Measurements from ENCODE around the gene IL23R.

Gene IL23R

DNA sequence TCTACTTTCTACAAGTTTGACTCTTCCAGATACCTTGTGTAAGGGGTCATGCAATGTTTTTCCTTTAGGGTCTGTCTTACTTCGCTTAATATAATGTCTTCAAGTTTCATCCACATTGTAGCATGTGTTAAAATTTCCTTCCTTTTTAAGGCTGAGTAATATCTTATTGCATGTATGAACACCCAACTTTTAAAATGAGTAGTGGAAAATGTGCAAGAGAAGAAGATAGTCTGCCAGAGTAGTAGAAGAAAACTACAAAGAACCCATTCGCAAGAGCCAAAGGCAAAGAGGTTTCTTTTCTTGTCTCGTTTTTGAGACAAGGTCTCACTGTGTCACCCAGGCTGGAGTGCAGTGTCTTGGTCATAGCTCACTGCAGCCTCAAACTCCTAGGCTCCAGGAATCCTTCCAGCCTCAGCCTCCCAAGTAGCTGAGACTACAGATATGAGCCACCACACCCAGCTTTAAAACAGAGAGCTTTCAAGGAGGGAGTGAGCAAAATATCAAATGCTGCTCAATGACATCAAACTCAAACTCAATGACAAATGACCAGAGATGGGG, 9.4 kb downstream of the IL23R start:
- no peak overlapping the region for H3K9ac ChIP-seq (ENCODE audit: low read length)
- no peaks in the 10 kb centered on the region for H3K27me3 ChIP-seq (ENCODE audit: control insufficient read depth, insufficient read depth, low read length)
- H3K36me3 ChIP-seq (ENCODE audit: control insufficient read depth, low read depth, low read length) = no peaks in the 10 kb centered on the region
- H3K4me3 ChIP-seq (ENCODE audit: low read length) = no peak overlapping the region
- H3K27ac ChIP-seq (ENCODE audit: low read length) = no peak overlapping the region
- H3K4me1 ChIP-seq (ENCODE audit: control insufficient read depth, low read depth, low read length) = no peaks in the 10 kb centered on the region
- no peaks in the 10 kb centered on the region for H3K9me3 ChIP-seq (ENCODE audit: control insufficient read depth, low read depth, low read length)

- no peaks in the 10 kb centered on the region for H3K27me3 ChIP-seq (ENCODE audit: control insufficient read depth, insufficient read depth, low read length)
- no peak overlapping the region for H3K4me3 ChIP-seq (ENCODE audit: low read length)
- no peaks in the 10 kb centered on the region for H3K4me1 ChIP-seq (ENCODE audit: control insufficient read depth, low read depth, low read length)
- no peak overlapping the region for H3K9ac ChIP-seq (ENCODE audit: low read length)
- H3K27ac ChIP-seq (ENCODE audit: low read length) = no peak overlapping the region
- H3K9me3 ChIP-seq (ENCODE audit: control insufficient read depth, low read depth, low read length) = peaks cover 5% of the 10 kb centered on the region
- H3K36me3 ChIP-seq (ENCODE audit: control insufficient read depth, low read depth, low read length) = no peaks in the 10 kb centered on the region
Measured at GRCh38 chr1:67184838-67185421, 18.7 kb downstream of the IL23R start.

- Histone ChIP-seq H3K4me3 (ENCODE audit: low read length) (no peak overlapping the region), H3K4me1 (ENCODE audit: control insufficient read depth, low read depth, low read length) (no peaks in the 10 kb centered on the region), H3K36me3 (ENCODE audit: control insufficient read depth, low read depth, low read length) (no peaks in the 10 kb centered on the region), H3K27me3 (ENCODE audit: control insufficient read depth, insufficient read depth, low read length) (no peaks in the 10 kb centered on the region), H3K9ac (ENCODE audit: low read length) (no peak overlapping the region), H3K27ac (ENCODE audit: low read length) (no peak overlapping the region), H3K9me3 (ENCODE audit: control insufficient read depth, low read depth, low read length) (no peaks in the 10 kb centered on the region)
Measured at GRCh38 chr1:67188137-67188536, 21.9 kb downstream of the IL23R start.

GRCh38 chr1:67189953-67190352, 23.7 kb downstream of the IL23R start:
- Histone ChIP-seq H3K4me3 (ENCODE audit: low read length) (no peak overlapping the region), H3K9me3 (ENCODE audit: control insufficient read depth, low read depth, low read length) (no peaks in the 10 kb centered on the region), H3K27ac (ENCODE audit: low read length) (no peak overlapping the region), H3K27me3 (ENCODE audit: control insufficient read depth, insufficient read depth, low read length) (no peaks in the 10 kb centered on the region), H3K36me3 (ENCODE audit: control insufficient read depth, low read depth, low read length) (no peaks in the 10 kb centered on the region), H3K4me1 (ENCODE audit: control insufficient read depth, low read depth, low read length) (no peaks in the 10 kb centered on the region), H3K9ac (ENCODE audit: low read length) (no peak overlapping the region)

DNA sequence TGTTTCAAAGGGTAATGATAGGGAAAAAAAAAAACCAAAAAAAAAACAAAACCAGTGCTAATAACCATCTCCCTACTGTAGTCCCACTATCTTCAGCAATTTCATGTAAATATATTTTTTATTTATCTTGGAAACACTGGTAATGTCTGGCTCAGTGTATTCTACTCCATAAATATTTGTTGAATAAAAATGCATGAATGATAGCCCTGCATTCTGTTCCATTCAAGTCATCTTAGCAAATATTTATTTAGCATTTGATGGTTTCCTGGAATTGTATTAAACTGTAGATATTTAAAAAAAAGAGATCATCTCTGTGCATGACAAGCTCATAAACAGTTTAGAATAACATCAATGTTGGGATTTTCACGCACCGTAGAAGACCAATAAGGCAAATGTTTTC, 24.2 kb downstream of the IL23R start:
- Histone ChIP-seq H3K9me3 (ENCODE audit: control insufficient read depth, low read depth, low read length) (no peaks in the 10 kb centered on the region), H3K4me1 (ENCODE audit: control insufficient read depth, low read depth, low read length) (no peaks in the 10 kb centered on the region), H3K27me3 (ENCODE audit: control insufficient read depth, insufficient read depth, low read length) (no peaks in the 10 kb centered on the region), H3K36me3 (ENCODE audit: control insufficient read depth, low read depth, low read length) (no peaks in the 10 kb centered on the region), H3K4me3 (ENCODE audit: low read length) (no peak overlapping the region), H3K9ac (ENCODE audit: low read length) (no peak overlapping the region), H3K27ac (ENCODE audit: low read length) (no peak overlapping the region)

DNA sequence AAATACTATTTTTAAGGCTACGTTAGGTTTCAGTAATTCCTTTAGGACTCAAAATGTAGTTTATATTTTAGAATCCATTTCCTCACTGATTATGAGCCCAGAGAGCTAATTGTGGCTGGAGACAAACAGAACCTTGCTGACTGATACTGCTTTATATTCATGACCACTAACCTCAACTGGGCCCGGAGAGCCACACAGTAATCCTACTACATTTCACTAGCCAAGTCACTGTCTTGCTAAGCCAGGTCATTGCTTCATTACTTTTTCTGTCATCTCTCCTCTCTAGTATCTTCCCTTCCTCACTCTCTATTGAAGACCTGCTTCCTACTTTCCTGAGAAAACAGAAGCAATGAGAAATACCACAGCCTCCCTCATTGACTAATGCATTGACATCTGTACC, 24.7 kb downstream of the IL23R start:
- Histone ChIP-seq H3K4me3 (ENCODE audit: low read length) (no peak overlapping the region), H3K27ac (ENCODE audit: low read length) (no peak overlapping the region), H3K4me1 (ENCODE audit: control insufficient read depth, low read depth, low read length) (no peaks in the 10 kb centered on the region), H3K9me3 (ENCODE audit: control insufficient read depth, low read depth, low read length) (no peaks in the 10 kb centered on the region), H3K27me3 (ENCODE audit: control insufficient read depth, insufficient read depth, low read length) (no peaks in the 10 kb centered on the region), H3K9ac (ENCODE audit: low read length) (no peak overlapping the region), H3K36me3 (ENCODE audit: control insufficient read depth, low read depth, low read length) (no peaks in the 10 kb centered on the region)

GRCh38 chr1:67191668-67192520, 25.6 kb downstream of the IL23R start:
- H3K27me3 ChIP-seq (ENCODE audit: control insufficient read depth, insufficient read depth, low read length) = no peaks in the 10 kb centered on the region
- no peak overlapping the region for H3K4me3 ChIP-seq (ENCODE audit: low read length)
- H3K36me3 ChIP-seq (ENCODE audit: control insufficient read depth, low read depth, low read length) = no peaks in the 10 kb centered on the region
- H3K9ac ChIP-seq (ENCODE audit: low read length) = no peak overlapping the region
- H3K9me3 ChIP-seq (ENCODE audit: control insufficient read depth, low read depth, low read length) = no peaks in the 10 kb centered on the region
- no peaks in the 10 kb centered on the region for H3K4me1 ChIP-seq (ENCODE audit: control insufficient read depth, low read depth, low read length)
- H3K27ac ChIP-seq (ENCODE audit: low read length) = no peak overlapping the region

DNA sequence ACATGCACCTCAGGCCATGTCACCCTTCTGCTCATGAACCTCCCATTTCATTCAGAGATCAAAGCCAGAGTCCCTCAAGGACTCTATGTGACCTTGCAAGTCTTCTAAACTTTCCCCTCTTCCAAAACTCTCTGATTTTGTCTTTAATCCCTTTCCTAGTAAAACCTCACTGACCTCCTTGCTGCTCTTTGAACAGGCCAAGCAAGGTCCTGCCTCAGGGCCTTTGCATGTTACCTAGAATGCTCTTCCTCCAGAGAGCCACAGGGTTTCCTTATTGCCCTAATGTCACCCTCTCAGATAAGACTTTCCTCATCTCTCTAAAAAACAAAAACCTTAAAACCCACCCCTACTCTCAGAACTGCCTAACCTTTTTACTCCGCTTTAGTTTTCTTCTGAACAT, 26.6 kb downstream of the IL23R start:
- no peaks in the 10 kb centered on the region for H3K9me3 ChIP-seq (ENCODE audit: control insufficient read depth, low read depth, low read length)
- H3K27me3 ChIP-seq (ENCODE audit: control insufficient read depth, insufficient read depth, low read length) = no peaks in the 10 kb centered on the region
- H3K9ac ChIP-seq (ENCODE audit: low read length) = no peak overlapping the region
- no peaks in the 10 kb centered on the region for H3K36me3 ChIP-seq (ENCODE audit: control insufficient read depth, low read depth, low read length)
- H3K27ac ChIP-seq (ENCODE audit: low read length) = no peak overlapping the region
- H3K4me1 ChIP-seq (ENCODE audit: control insufficient read depth, low read depth, low read length) = no peaks in the 10 kb centered on the region
- H3K4me3 ChIP-seq (ENCODE audit: low read length) = no peak overlapping the region

GRCh38 chr1:67193704-67194103, 27.4 kb downstream of the IL23R start:
- no peak overlapping the region for H3K4me3 ChIP-seq (ENCODE audit: low read length)
- H3K9ac ChIP-seq (ENCODE audit: low read length) = no peak overlapping the region
- H3K36me3 ChIP-seq (ENCODE audit: control insufficient read depth, low read depth, low read length) = no peaks in the 10 kb centered on the region
- H3K9me3 ChIP-seq (ENCODE audit: control insufficient read depth, low read depth, low read length) = no peaks in the 10 kb centered on the region
- no peaks in the 10 kb centered on the region for H3K4me1 ChIP-seq (ENCODE audit: control insufficient read depth, low read depth, low read length)
- no peaks in the 10 kb centered on the region for H3K27me3 ChIP-seq (ENCODE audit: control insufficient read depth, insufficient read depth, low read length)
- no peak overlapping the region for H3K27ac ChIP-seq (ENCODE audit: low read length)

DNA sequence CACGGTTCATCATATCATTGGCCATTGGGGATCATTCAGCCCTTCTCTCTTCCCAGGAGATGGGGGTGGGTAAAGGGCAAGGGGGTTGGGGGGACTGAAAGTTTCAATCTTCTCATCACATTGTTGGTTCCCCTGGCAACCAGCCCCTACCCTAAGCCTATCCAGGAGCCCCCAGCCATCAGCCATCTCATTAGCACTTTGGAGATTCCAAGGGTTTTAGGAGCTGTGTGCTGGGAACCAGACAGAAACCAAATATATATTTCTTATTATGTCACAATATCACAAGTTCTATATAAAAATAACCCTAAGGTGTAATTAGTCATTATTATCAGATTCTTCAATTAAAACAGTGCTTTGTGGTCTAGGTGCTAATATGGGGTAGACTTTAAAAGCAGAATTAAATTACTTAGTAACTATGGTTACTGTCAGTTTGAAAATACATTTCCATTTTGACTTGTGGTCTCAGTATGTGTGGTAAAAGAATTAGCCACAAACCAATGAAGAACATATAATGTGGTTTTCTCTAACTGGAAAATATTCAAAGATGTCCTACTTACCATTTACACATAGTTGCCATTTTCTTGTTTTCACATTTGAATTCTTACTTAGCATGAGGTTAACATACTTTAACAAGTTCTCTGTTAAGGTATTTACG, 28.1 kb downstream of the IL23R start:
- Histone ChIP-seq H3K9me3 (ENCODE audit: control insufficient read depth, low read depth, low read length) (no peaks in the 10 kb centered on the region), H3K4me1 (ENCODE audit: control insufficient read depth, low read depth, low read length) (no peaks in the 10 kb centered on the region), H3K4me3 (ENCODE audit: low read length) (no peak overlapping the region), H3K9ac (ENCODE audit: low read length) (no peak overlapping the region), H3K27me3 (ENCODE audit: control insufficient read depth, insufficient read depth, low read length) (no peaks in the 10 kb centered on the region), H3K27ac (ENCODE audit: low read length) (no peak overlapping the region), H3K36me3 (ENCODE audit: control insufficient read depth, low read depth, low read length) (no peaks in the 10 kb centered on the region)

DNA sequence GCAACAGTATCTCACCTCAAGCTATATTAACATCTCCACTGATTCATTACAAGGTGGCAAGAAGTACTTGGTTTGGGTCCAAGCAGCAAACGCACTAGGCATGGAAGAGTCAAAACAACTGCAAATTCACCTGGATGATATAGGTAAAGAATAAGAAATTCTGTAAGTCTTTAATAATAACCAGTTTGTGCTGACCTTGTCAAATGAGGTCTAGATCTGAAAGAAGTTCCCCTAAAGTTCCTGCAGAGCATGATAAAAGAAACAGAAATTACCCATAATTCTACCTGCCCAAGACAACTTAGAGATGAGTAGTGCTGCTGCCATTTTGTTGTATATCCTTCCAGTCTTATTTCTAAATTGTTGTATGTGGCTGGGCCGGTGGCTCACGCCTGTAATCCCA, 34.5 kb downstream of the IL23R start:
- no peaks in the 10 kb centered on the region for H3K4me1 ChIP-seq (ENCODE audit: control insufficient read depth, low read depth, low read length)
- no peaks in the 10 kb centered on the region for H3K27me3 ChIP-seq (ENCODE audit: control insufficient read depth, insufficient read depth, low read length)
- no peaks in the 10 kb centered on the region for H3K36me3 ChIP-seq (ENCODE audit: control insufficient read depth, low read depth, low read length)
- no peak overlapping the region for H3K9ac ChIP-seq (ENCODE audit: low read length)
- no peaks in the 10 kb centered on the region for H3K9me3 ChIP-seq (ENCODE audit: control insufficient read depth, low read depth, low read length)
- no peak overlapping the region for H3K4me3 ChIP-seq (ENCODE audit: low read length)
- no peak overlapping the region for H3K27ac ChIP-seq (ENCODE audit: low read length)
